ENCODE results near the gene KIDINS220.

Gene KIDINS220

DNA sequence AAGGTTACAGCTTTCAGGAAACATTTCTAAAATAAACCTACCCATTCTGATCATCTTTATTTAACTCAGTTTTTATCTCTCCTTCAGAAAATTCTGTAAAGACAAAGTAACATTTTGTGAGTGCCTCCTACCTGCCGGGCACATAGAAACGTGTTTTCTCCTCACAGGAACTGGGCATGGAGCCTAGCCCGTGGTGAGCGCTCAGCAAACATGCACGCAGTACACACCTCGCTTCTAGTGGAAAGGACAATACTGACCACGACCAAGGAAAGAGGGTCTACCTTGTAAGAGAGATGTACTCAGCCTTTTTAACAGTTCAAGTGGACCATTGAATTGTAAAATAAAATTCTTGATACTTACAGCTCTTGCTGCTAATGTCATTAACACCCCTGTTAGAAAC is 24.8 kb upstream of the KIDINS220 start:
- H3K4me3 ChIP-seq (ENCODE audit: low read depth, low read length), result no peak overlapping the region
- no peak for TF ChIP-seq CTCF (conservative IDR thresholded peaks at IDR 0.05; ENCODE audit: low read depth, low read length)
- DNase-seq (ENCODE audit: low read depth), result no peak

DNA sequence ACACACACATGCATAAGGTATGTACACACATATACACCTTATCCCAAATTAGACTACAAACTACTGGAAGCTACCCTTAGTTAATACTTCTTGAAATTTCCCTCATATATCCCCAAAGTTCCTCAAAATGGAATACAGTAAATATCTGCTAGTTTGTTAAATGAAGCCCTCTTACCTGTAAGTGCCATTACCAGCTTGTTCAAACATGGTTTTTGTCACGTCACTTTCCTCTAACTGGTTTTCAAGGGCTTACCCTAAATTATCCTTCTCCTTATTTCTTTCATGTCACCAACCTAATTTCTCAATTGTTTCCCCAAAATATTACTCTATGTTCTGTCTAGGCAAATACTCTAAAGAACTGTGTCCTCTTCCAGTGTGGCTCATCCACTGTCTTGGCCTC is 24.4 kb upstream of the KIDINS220 start:
- no peak for DNase-seq (ENCODE audit: low read depth)
- no peak overlapping the region for H3K4me3 ChIP-seq (ENCODE audit: low read depth, low read length)
- TF ChIP-seq CTCF (conservative IDR thresholded peaks at IDR 0.05; ENCODE audit: low read depth, low read length), result no peak

DNA sequence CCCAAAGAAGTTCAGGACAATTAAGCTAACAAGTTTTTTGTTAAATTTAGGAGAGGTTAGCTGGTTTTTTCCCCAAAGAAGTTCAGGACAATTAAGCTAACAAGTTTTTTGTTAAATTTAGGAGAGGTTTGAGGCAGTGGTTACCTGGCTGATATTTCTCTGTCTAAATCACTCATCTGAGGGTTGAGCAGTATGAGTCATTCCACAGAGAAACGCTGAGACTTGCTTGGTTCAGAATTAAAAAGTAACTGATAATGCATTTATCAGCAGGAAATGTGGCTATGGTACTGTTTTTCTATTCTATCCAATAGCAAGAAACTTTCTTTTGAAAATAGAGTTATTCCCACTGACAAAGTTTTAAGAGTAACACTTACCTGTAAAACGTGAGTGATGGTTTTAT is 22.8 kb upstream of the KIDINS220 start:
- DNase-seq (ENCODE audit: low read depth), result peak; percentile 37
- TF ChIP-seq CTCF (conservative IDR thresholded peaks at IDR 0.05; ENCODE audit: low read depth, low read length), result no peak

DNA sequence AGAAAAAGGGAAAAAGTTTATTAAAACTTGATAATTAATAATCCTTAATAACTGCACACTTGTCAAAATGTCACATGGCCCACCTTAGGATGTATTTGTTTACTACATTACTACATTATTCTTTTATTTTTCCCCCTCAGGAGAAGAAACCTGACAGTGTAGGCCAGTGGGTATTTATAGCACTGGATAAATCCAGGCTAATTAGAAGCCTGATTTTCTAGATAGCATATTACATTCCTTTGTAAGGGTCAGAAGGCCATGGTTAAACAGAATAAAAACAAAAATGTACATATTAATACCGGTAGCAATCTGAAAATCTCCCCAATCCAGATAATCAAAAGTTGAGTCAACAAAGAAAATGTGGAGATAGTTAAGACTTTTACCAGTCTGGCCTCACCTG is 21.5 kb upstream of the KIDINS220 start:
- H3K4me3 ChIP-seq (ENCODE audit: low read depth, low read length), result no peak overlapping the region
- no peak for DNase-seq (ENCODE audit: low read depth)
- TF ChIP-seq CTCF (conservative IDR thresholded peaks at IDR 0.05; ENCODE audit: low read depth, low read length), result no peak

More for the DNA sequence above, 22.8 kb upstream of the KIDINS220 start:
- no peak overlapping the region for H3K4me3 ChIP-seq (ENCODE audit: low read depth, low read length)

DNA sequence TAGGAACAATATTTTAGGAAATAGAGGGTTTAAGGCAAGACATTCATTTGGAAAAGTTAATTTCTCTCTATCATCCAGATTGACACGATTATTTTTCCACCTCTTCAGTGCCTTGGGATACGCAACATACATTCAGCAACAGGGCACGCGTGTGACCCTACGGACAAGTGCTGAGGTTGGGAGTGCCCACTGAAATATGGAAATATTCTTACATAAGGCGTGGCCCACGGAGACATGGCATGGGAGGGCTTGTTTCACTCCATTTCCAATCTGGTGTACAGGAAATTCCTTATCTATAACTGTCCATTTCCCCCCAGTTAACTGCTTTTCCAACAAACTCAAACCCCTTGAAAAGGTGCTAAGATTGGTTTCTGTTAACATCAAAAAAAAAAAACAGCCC is 20.9 kb upstream of the KIDINS220 start:
- TF ChIP-seq CTCF (conservative IDR thresholded peaks at IDR 0.05; ENCODE audit: low read depth, low read length), result no peak
- no peak for DNase-seq (ENCODE audit: low read depth)
- H3K4me3 ChIP-seq (ENCODE audit: low read depth, low read length), result no peak overlapping the region

DNA sequence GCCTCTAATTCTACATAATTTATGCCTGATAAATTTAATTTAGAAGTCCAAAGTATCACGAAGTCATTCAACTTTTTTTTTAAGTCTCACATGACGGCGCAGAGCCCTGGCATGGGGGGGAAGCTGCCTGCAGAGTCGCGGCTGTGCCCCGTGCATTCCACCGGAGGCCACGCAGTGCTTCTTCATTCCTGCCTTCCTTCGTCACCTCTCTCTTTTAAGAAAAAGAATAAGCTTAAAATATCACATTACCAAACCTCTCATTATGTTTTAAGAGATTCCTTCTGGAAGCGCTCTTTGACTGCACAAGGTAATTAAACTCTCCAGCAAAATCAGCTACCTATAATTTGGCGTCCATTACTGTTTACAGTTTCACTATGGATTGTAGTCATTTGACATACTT is 20.3 kb upstream of the KIDINS220 start:
- DNase-seq (ENCODE audit: low read depth), result peak; percentile 72
- H3K4me3 ChIP-seq (ENCODE audit: low read depth, low read length), result no peak overlapping the region
- no peak for TF ChIP-seq CTCF (conservative IDR thresholded peaks at IDR 0.05; ENCODE audit: low read depth, low read length)

GRCh38 chr2:8856176-8856575 is 18.8 kb upstream of the KIDINS220 start:
- no peak overlapping the region for H3K4me3 ChIP-seq (ENCODE audit: low read depth, low read length)
- no peak for DNase-seq (ENCODE audit: low read depth)
- TF ChIP-seq CTCF (conservative IDR thresholded peaks at IDR 0.05; ENCODE audit: low read depth, low read length), result no peak
